Esophagus (tissue), 2 donors: ENCODE data around the gene IFIT2. TPM values are rescaled to one million over a fixed set of nuclear protein-coding genes. Genes with fewer than 3 reads are reported as not detected.
"Not testable (repeated sequence)": the region's sequence is repeated elsewhere in the genome, so short reads cannot be mapped to it uniquely, and the experiment has no call there.

Experiments used
- H3K27ac ChIP-seq, 2 donors: one replicate each; pipeline ENCODE4 v1.5.1; 2013; ENCODE audit warnings: low read depth in 2 of 2, mild to moderate bottlenecking in 2 of 2, inconsistent platforms in 1 of 2, low read length in 1 of 2, moderate library complexity in 1 of 2
- H3K27me3 ChIP-seq, 2 donors: one replicate each; pipeline ENCODE4 v1.6.1; 2013; ENCODE audit warnings: low read length in 2 of 2, control low read depth in 1 of 2, mild to moderate bottlenecking in 1 of 2; ENCODE audit not compliant: insufficient read depth in 2 of 2, control insufficient read depth in 1 of 2
- H3K36me3 ChIP-seq, 2 donors: one replicate each; pipeline ENCODE4 v1.6.1; 2013; ENCODE audit warnings: low read length in 1 of 2; ENCODE audit not compliant: control insufficient read depth in 2 of 2, insufficient read depth in 2 of 2
- H3K4me1 ChIP-seq, 2 donors: one replicate each; pipeline ENCODE4 v1.6.1; 2013; ENCODE audit warnings: low read length in 1 of 2; ENCODE audit not compliant: control insufficient read depth in 2 of 2, insufficient read depth in 2 of 2
- H3K4me3 ChIP-seq, 2 donors: one replicate each; pipeline ENCODE4 v1.5.1; 2013; ENCODE audit warnings: low read length in 2 of 2, mild to moderate bottlenecking in 2 of 2, low read depth in 1 of 2, moderate library complexity in 1 of 2
- H3K9me3 ChIP-seq, 2 donors: one replicate each; pipeline ENCODE4 v1.6.1; 2013; ENCODE audit warnings: mild to moderate bottlenecking in 2 of 2, low read depth in 1 of 2, low read length in 1 of 2, moderate library complexity in 1 of 2; ENCODE audit not compliant: control insufficient read depth in 2 of 2, insufficient read depth in 1 of 2
- WGBS, 2 donors: extraction: QIAGEN DNeasy Blood & Tissue Kit; methylation state at CpG; one replicate each; pipeline ENCODE4 v1.1.7; 2013; 5-methylcytosine and 5-hydroxymethylcytosine counted together
- polyA plus RNA-seq, 2 donors: library from polyadenylated mRNA; stranded (reverse); fragments of 200-250 nt; gene quantifications; one replicate each; pipeline ENCODE4 v1.2.3, GENCODE V29; 2013
- donor health status: healthy with polysubstance abuse.
- donor health status: Bipolar disorder and iron deficiency.

IFIT2 gene
- polyA plus RNA-seq, 2 donors, result 0.94 to 1.1 TPM

GRCh38 chr10:89278900-89279392 is 22.9 kb upstream of the IFIT2 start:
- Histone ChIP-seq H3K27ac (no peak overlapping the region), H3K4me1 (peaks cover 0 to 3% of the 10 kb centered on the region in 2 donors), H3K36me3 (no peaks in the 10 kb centered on the region), H3K4me3 (no peak overlapping the region), H3K9me3 (no peaks in the 10 kb centered on the region), H3K27me3 (no peaks in the 10 kb centered on the region)

DNA sequence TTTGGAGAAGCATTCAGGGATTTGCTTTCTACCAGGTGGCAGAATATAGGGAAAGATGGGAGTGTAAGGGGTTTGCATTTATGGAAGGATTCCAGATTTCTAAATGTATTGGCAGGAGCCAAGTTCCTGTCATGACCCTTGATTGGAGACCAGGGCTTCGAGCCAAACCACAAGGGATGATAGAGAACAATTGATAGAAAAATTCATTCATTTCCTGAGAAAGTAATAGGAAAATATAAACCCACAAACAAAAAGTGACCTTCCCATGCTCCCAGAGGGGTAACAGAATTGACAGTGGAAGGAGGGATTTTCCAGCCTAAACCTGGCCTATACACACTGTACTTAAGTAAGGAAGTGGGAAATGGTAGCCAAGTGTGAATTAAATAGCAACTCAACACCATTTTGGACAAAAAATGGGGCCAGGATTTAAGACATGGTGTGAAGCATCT is 22.4 kb upstream of the IFIT2 start:
- no peaks in the 10 kb centered on the region for H3K27me3 ChIP-seq
- no peaks in the 10 kb centered on the region for H3K9me3 ChIP-seq
- no peaks in the 10 kb centered on the region for H3K36me3 ChIP-seq
- no peak overlapping the region for H3K4me3 ChIP-seq
- no peak overlapping the region for H3K27ac ChIP-seq
- WGBS, 2 donors, result 27 to 33% methylated on average over 1 of the region's 1 CpG
- peaks cover 0 to 3% of the 10 kb centered on the region in 2 donors for H3K4me1 ChIP-seq

- WGBS, 2 donors, result 90 to 92% methylated on average over 3 of the region's 3 CpGs
- no peaks in the 10 kb centered on the region for H3K27me3 ChIP-seq
- H3K9me3 ChIP-seq, result no peaks in the 10 kb centered on the region
- no peak overlapping the region for H3K27ac ChIP-seq
- H3K36me3 ChIP-seq, result no peaks in the 10 kb centered on the region
- no peaks in the 10 kb centered on the region for H3K4me1 ChIP-seq
- no peak overlapping the region for H3K4me3 ChIP-seq
Measured at GRCh38 chr10:89280508-89280907, 21.3 kb upstream of the IFIT2 start.

DNA sequence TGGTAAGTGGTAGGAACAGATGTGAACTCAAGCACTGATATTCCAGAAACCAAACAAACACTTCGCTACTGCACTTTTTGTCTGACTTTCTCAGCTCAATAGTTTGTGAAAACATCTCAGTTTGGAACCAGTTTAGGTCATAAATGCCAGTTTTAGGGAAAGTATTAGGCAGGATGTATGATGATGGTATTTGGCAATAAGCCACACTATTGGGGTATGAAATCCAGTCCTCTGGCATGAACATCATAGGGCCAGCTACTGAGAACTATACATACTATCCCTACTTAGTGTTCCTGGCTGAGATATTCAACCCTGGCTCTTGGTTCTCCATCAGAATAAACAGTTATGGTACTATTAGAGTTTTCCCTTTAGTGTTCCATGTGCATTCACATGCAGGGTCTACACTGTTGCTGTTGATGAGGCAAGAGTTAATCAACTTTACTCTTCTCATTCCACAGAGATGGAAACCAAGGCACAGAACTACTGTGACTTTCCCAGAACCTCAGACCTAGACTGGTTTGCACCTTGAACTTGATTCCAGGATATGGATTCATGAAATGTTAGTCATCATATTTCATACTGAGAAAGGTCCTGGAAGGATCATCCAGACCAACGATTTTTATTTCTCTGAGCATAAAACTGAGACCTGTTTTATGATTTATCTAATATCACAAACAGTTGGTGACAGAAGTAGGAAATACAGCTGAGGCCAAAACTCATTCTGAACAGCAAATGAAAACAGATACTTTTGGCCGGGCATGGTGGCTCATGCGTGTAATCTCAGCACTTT is 20.0 kb upstream of the IFIT2 start:
- no peak overlapping the region for H3K4me3 ChIP-seq
- H3K27me3 ChIP-seq, result no peaks in the 10 kb centered on the region
- H3K36me3 ChIP-seq, result no peaks in the 10 kb centered on the region
- no peaks in the 10 kb centered on the region for H3K9me3 ChIP-seq
- H3K4me1 ChIP-seq, result no peaks in the 10 kb centered on the region
- 72 to 73% methylated on average over 4 of the region's 4 CpGs for WGBS, 2 donors
- H3K27ac ChIP-seq, result no peak overlapping the region

DNA sequence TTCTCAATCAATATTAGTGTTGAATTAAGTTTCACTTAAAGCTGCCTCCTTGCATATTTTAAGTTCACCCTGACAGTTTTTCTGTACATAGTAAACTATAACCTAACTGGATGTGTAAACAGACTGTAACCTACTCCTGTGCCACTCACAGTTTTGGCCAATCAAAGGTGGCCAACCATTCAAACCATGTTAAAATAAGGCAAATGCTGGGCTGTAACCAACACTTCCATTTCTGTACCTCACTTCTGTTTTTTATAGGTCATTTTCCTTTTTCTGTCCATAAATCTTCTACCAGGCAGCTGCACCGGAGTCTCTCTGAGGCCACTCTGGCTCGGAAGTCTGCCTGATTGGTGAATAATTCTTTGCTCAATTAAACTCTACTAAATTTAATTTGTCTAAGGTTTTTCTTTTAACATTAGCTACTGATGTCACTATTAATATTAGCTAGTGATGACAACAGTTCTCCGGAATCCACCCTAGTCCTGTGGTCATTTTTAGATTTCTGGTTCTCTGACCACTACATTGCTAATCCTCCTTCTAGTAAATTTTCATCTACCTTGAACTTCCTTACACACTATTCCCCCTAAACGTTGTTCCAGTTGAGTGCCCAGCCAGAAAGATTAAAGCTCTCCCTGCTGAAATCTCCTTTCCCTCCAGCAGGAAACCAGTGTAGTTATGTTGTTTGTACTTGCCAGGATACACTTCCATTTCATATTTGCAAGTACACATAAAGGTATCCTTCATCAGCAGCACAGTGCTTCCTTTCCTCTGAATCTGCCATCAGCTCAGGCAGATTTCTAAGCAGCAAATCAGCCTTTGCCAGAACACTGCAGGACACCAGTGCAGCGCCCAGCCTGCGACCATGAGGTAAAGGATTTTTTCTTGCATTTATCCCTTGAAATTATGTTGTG is 18.6 kb upstream of the IFIT2 start:
- Histone ChIP-seq H3K4me1 (peaks cover 0 to 3% of the 10 kb centered on the region in 2 donors), H3K27ac (peak overlapping the region; percentile 52 to 75), H3K36me3 (no peaks in the 10 kb centered on the region), H3K9me3 (no peaks in the 10 kb centered on the region), H3K27me3 (no peaks in the 10 kb centered on the region), H3K4me3 (no peak overlapping the region)
- WGBS, 2 donors, result 28 to 39% methylated on average over 6 of the region's 6 CpGs

DNA sequence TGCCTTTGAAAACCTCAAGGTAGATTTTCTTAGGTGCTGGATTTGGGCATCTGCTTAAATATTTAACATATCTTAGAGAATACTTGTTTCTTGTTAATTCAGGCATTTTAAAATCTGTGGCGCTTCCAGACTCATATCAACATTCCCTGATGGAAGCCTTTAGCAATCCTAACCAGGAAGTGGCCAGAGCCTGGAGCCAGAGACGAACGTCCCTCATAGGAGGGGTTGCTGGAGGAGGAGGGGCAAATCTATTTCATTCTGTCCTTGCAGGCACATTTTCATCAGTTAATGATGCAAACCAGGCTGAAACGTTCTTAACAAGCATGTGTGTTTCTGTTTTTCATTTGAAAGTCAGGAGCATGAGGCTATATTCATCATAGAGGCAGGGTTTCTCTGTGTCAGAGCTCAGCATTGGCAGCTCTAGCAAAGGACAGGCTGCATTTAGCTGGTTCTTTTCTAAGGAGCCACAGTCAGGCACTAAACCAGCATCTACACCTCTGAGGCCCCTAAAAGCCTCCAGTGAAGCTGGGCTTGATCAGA is 17.8 kb upstream of the IFIT2 start:
- no peak overlapping the region for H3K4me3 ChIP-seq
- peaks cover 0 to 3% of the 10 kb centered on the region in 2 donors for H3K4me1 ChIP-seq
- peak overlapping the region; percentile 68 to 75 for H3K27ac ChIP-seq
- 12 to 20% methylated on average over 4 of the region's 4 CpGs for WGBS, 2 donors
- no peaks in the 10 kb centered on the region for H3K9me3 ChIP-seq
- no peaks in the 10 kb centered on the region for H3K27me3 ChIP-seq
- H3K36me3 ChIP-seq, result no peaks in the 10 kb centered on the region

DNA sequence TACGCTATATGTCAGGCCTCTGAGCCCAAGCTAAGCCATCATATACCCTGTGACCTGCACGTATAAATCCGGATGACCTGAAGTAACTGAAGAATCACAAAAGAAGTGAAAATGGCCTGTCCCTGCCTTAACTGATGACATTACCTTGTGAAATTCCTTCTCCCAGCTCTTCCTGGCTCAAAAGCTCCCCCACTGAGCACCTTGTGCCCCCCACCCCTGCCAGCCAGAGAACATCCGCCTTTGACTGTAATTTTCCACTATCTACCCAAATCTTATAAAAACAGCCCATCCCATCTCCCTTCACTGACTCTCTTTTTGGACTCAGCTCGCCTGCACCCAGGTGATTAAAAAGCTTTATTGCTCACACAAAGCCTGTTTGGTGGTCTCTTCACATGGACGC is 17.1 kb upstream of the IFIT2 start:
- 86 to 89% methylated on average over 6 of the region's 6 CpGs for WGBS, 2 donors
- H3K36me3 ChIP-seq, H3K4me1 ChIP-seq, H3K9me3 ChIP-seq, H3K4me3 ChIP-seq, H3K27me3 ChIP-seq: not testable (repeated sequence)
- H3K27ac ChIP-seq, result peak overlapping the region; percentile 8 to 65

DNA sequence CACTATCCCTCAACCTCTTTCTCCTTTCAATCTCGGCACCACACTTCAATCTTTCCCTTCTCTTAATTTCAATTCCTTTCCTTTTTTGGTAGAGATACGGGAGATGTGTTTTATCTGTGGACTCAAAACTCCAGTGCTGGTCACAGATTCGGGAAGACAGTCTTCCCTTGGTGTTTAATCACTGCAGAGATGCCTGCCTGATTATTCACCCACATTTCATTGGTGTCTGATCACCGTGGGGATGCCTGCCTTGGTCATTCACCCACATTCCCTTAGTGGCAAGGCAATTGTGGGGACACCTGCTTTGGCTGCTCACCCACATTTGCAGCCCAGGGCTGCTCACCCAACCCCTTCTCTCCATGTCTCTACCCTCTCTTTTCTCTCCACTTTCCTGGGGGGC is 16.5 kb upstream of the IFIT2 start:
- not testable (repeated sequence) for H3K36me3 ChIP-seq, H3K27me3 ChIP-seq, H3K4me3 ChIP-seq, H3K4me1 ChIP-seq, H3K9me3 ChIP-seq
- WGBS, 2 donors, result 73 to 74% methylated on average over 4 of the region's 4 CpGs
- H3K27ac ChIP-seq, result peak overlapping the region in 1 of 2 donors; percentile 4

DNA sequence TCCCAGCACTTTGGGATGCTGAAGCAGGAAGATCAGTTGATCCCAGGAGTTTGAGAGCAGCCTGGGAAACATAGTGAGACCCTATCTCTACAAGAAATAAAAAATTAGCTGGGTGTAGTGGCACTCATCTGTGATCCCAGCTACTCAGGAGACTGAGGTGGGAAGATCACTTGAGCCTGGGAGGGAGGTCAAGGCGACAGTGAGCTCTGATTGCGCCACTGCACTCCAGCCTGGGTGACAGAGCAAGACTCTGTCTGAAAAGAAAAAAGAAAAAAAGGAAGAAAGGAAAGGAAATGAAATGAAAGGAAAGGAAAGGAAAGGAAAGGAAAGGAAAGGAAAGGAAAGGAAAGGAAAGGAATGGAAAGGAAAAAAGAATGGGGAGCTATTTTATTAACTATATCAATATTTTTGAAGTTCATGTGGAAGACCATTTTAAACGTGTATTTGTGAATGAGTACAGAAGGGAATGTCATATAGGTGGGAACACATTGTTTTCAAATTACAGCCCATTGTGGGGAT is 7.1 kb upstream of the IFIT2 start:
- WGBS, 2 donors, result 90% methylated on average over 3 of the region's 3 CpGs
- Histone ChIP-seq H3K27ac (no peak overlapping the region), H3K4me3 (no peak overlapping the region), H3K36me3 (no peaks in the 10 kb centered on the region), H3K27me3 (no peaks in the 10 kb centered on the region), H3K9me3 (no peaks in the 10 kb centered on the region), H3K4me1 (peaks cover 0 to 3% of the 10 kb centered on the region in 2 donors)
